Stimulated activated CD4-positive, alpha-beta T cell treated with anti-CD3 and anti-CD28 coated beads, Interleukin-2, amount 100 ng/mL, for 4 hours (primary cell): ENCODE measurements around the gene RNF169.
A peak's percentile ranks its signal among the peaks of the same experiment; 100 is the strongest.
"Not testable (repeated sequence)": the region's sequence is repeated elsewhere in the genome, so short reads cannot be mapped to it uniquely, and the experiment has no call there.

Experiments used
- DNase-seq: peaks from one replicate; pipeline ENCODE4 v3.0.0-alpha.2; 2020; ENCODE audit warnings: low read depth

RNF169 gene

GRCh38 chr11:74726547-74727182, 22.0 kb upstream of the RNF169 start:
- DNase-seq, result peak; percentile 36

DNA sequence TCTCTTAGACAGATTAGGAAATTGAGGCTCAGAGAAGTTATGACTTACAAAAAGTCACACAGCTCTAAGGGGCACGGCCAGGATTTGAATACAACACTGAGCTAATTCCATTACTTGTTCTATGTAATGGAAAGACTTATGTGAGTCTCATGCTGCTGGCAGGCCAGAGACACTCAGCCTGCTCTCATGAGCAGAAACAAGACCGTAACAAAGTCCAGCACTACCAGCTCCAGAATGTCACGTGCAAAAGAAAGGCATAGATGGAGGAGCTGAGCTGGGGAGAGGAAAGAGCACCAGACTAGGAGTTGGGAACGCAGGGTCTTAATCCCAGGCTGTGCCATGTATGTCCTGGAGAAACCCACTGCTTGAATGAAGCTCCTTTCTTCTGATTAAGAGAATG, 19.3 kb upstream of the RNF169 start:
- DNase-seq, result no peak

DNA sequence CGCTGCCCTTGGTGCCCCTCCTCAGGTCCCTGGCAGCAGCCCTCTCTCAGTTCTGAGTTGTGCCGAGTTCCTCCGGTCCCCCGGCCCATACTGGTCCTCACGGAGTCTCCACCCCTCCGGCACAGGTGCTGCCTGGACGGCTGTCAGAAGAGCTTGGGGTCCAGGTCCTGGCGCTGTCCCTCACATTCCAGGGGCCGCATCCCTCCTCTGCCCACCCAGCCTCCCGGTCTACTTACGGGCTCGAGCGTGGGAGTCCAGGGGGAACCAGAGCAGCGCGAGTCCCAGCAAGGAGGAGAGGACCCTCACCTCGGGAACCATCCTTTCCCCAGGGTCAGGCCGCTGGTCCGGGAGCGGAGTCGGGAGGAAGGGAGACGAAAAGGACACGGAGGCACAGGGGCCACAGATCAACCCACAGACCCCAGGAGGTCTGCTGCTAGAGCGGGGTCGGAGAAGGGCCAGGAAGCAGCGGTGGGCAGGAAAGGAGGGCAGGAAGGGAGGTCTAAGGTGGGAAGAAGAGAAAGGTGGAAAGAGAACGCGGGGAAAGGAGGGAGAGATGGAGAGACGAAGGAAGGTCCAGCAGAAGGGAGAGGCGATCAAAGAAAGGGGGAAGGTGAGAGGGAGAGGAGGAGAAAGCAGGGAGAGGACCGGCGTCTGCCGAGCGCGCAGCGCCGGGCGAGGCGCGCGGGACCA, 17.9 kb upstream of the RNF169 start:
- no peak for DNase-seq

GRCh38 chr11:74731301-74732094, 17.2 kb upstream of the RNF169 start, which contains the start of gene CHRDL2:
Gene CHRDL2, minus strand, starts transcription at chr11:74731426. Its CDS starts 538 bp downstream, at chr11:74730888.
- DNase-seq, result no peak

- no peak for DNase-seq
Observed at GRCh38 chr11:74734559-74734925, 14.1 kb upstream of the RNF169 start.

DNA sequence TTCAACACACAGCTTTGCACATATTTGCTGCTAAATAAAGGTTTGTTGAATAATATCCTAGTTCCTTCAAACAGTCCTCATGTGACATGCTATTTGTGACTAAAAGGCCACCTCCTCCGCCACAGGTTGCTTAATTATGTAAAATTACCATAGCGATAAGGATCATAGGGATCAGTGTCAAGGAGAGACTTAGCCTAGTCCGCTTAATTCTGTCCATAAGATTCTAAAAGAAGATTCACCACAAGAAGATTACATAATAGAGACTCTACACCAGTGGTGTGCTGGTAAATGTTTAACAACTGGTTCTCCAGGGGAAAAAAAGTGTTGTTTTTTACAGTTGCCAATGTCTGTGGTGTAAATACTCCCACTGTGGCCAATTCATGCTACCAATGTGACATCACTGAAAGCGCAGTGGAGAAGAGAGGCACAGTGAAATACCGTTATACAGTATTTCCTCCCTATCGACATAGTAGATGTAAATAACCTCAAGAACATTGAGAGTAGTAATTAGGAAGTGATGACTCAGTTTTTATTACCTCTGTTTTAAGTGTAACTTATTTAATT, 13.2 kb upstream of the RNF169 start:
- no peak for DNase-seq

GRCh38 chr11:74736031-74736430, 12.6 kb upstream of the RNF169 start:
- DNase-seq, result no peak

DNA sequence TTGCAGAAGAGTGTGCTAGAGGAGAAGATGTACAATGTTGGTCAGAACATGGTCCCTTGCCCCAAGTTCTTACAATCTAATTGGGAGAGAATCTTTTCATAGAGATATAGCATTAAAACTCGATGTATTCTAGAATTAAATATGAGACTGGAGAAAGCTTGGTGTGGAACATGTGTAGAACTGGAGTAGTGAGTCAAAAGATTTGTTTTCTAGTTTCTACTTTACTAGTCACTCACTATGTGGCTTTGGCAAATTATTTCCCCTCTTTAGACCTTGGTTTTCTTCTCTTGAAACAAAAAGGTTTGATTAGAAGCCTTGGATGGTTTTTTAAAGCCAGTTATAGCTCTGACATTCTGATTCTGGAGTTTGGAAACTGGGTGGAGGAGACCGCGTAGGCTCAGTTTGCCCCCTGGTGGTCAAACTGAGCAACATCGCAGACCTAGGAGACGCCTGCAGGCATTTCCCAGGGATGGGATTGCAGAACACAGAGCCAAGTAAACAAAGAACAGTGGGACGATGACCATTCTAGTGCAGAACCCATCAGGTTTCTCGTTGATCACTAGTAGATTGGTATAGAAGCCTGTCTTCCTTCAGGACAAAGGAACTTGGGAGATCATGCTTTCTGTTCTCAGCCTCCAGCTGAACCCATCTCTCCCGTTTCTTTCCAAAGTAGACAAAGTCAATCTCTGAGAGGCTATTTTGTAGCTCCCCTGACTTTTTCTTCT, 8.9 kb upstream of the RNF169 start:
- peak; percentile 30 for DNase-seq

DNA sequence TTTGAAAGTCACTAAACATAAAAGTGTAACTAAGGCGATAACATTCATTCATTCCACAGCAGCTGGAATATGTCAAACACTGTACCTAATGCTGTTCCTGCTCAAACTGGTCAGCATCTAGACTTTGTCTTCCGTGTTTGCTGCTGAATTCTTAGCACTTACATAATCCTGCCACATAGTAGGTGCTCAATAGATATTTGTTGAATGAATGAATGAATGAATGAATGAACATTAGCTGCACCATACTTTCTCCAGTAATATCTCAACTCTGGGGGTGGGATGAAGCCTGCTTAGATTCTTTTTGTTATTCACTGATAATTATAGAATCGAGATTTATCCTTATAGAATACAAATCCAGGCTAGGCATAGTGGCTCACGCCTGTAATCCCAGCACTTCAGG, 6.6 kb upstream of the RNF169 start:
- DNase-seq, result no peak

DNA sequence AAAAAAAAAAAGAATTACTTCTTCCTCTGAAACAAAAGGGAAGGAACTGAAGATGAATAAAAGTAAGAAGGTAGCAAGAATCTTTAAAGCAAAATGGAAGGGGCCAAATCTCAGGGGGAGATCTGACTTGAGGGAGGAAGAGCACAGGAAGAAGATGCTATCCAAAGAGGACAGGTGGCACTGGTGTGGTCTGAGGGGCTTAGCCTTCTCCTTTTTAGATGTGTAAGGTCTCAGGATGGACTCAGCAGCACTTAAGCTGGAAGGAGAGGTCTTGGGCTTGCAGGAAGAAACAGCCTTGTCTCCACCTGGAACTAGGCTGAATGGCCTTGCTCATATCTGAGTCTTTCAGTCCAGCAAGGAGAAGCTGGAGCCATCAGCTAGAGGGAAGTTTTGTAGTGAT, 5.0 kb upstream of the RNF169 start:
- DNase-seq, result no peak

DNA sequence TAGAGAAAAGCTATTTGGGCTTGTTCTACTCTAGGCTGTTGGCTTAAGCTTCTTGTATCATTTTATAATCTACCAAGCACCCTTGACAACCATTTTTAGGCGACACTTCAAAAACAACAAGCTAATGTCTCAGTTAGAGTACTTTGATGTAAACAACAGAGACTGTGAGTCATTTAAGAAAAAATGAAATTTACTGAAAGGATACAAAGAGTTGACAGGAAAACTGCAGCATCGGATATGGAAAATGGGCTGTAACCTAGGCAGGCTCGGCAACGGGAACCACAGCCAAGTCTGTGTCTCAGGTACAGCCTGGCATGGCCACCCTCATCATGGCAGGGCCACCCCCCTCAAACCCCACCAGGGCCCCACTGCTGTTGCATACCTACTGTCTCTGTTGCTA, 4.4 kb upstream of the RNF169 start:
- no peak for DNase-seq

- no peak for DNase-seq
Observed at GRCh38 chr11:74746868-74747267, 1.8 kb upstream of the RNF169 start.

- DNase-seq, result peak; percentile 29
Observed at GRCh38 chr11:74749127-74749964, 697 bp downstream of the RNF169 start.

- no peak for DNase-seq
Observed at GRCh38 chr11:74749965-74750296, 1.3 kb downstream of the RNF169 start.

GRCh38 chr11:74750598-74750997, 1.9 kb downstream of the RNF169 start:
- DNase-seq, result not testable (repeated sequence)

DNA sequence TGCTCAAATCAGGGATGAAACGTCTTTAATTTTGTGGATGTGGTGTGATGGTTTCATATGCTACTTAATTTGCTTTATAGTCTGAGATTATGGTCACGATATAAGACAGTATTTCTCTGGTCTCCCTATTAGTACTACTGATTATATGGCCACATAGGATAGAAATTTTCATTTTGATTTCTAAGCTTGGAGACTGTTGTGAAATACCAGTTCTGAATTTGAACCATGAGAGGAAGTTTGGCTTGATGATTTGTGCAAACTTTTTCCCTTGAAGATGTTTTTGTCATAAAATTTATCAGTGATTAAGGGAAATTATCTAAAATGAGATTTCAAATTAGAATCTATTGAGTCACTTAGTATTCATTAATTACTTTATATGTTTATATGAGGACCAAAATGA, 2.7 kb downstream of the RNF169 start:
- no peak for DNase-seq

DNA sequence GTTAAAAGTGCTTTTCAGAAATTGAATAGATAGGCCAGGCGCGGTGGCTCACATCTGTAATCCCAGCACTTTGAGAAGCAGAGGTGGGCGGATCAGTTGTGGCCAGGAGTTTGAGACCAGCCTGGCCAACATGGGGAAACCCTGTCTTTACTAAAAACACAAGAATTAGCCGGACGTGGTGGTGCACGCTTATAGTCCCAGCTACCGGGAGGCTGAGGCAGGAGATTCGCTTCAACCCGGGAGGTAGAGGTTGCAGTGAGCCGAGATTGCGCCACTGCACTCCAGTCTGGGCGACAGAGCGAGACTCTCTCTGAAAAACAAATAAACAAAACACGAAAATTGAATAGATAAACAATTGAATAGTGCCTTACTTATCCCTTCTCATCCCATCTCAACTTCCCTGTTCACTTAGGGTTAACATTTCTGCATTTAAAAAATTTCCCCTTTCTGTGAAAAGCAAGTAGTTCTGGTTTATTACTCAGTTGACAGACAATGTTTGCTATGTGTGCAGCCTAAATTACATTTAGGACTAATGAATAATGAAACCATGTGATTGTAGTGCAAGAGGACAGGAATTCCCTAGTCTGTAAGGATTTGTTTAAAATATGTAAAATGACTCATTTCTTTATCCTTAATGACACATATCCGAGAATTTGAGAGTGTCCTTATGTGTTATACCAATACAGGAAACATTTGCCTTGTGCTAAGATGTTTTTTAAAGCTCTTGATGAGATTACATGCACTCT, 6.0 kb downstream of the RNF169 start:
- DNase-seq, result no peak

DNA sequence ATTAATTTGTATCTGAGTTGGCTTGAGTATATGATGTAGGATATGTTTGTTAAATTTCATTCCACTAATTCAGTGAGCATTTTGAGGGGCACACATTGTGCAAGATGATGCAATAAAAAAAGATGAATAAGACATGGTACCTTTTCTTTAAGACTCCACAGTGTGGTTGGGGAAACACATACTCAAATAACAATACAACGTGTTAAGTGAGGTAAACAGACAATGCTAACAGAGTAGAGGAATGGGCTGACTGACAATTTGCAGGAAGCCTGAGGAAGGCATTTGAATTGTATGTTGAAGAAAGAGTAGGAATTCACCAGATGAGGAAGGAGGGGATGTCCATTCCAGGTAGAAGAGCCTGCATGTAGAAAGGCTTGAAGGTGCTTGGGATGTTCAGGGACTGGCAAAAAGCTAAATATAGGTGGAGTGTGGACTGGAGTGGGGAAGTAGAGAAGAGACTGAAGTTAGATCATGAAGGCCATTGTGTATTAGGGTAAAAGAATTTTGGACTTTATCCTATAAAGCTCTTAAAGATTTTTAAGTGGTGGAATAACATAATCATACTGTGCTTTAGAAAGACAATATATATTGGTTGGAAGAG, 6.8 kb downstream of the RNF169 start:
- no peak for DNase-seq

DNA sequence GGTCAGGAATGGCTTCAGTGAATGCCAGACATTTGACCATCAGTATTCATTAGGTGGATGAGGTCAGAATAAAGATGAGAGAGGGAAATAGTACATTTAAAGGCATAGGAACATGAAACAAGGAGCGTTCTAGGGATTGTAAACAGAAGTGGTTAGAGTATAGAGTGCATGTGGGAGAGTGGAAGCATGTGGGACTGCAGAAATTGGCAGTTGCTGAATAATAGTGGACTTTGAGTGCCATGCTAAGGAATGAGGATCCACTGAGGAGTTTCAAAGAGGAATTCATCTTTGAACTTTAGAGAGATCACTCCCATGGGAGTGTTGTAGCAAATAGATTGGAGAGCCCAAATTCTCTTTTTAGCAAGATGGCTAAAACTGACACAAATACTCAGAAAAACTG, 7.9 kb downstream of the RNF169 start:
- no peak for DNase-seq

DNA sequence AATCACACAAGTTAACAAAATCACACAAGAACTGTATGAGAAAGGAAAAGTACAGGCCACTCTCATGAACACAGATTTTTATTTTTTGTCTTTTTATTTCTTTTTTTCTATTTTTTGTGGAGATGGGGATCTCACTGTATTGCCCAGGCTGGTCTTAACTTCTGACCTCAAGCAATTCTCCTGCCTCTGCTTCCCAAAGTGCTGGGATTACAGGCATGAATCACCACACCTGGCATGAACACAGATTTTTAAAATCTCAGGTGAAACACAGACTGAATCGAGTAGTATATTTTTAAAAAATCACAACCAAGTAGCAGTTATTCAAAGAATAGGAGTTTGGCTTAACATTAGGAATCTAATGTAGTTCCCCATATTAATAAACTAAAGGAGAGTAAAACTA, 18.3 kb downstream of the RNF169 start:
- no peak for DNase-seq
